ENCODE data around the gene GGTLC2.

Gene GGTLC2

DNA sequence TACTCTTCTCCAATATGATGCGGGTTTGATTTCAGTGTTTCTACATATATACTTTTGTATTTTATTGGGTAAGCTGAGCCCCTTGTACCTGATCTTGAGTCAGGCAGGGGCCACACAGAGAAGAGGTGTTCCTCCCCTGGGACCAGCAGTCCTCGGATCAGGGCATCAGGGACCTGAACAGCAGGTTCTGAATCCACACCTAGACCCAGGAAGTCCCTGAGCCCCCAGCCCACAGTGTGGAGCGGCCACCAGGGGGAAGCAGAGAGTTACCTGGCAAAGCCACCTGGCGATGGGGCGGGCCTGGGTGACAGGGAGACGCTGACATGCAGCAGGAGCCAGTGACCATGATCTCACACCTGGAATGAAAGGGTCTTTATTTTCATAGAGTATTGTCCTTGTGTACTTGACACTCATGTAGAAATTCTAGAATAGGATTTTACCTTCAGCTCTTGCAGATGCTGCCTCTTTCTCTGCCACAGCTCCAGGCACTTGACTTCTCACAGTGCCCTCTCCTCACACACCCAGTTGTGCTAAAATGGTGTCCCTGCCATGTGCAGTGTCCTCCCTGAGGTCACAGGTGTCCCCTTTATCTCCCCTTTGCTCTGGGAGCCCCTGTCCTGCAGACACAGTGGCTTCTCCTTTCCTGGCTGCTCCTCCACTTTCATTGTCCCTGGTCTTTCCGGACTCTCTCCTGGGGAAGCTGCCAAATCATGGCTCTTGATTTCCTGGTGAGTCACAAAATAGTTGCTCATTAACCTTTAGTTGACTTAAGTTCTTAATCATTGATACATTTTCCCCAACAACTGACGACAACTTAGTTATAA lies 48.5 kb downstream of the GGTLC2 start:
- DNase-seq, result peak; percentile 20

- DNase-seq, result no peak
Measured at GRCh38 chr22:22693531-22693884, 49.1 kb downstream of the GGTLC2 start.

GRCh38 chr22:22694106-22694505 lies 49.7 kb downstream of the GGTLC2 start:
- DNase-seq, result no peak

- DNase-seq, result no peak
Measured at GRCh38 chr22:22696104-22696503, 51.7 kb downstream of the GGTLC2 start.
